Endothelial cell of umbilical vein (primary cell): ENCODE data around the gene GFPT2. TPM values are rescaled to one million over a fixed set of nuclear protein-coding genes. Genes with fewer than 3 reads are reported as not detected.

Source experiments
- BruUV-seq: library from RNA; stranded (reverse); fragments of 400-500 nt; replicated peaks from 2 replicates; lab custom pipeline; 2021; lab: Mats Ljungman, UMichigan
- CTCF ChIA-PET: fragments of 300-600, 350-600 bp; sonication (Branson Sonifier 250); formaldehyde crosslinking; loops from one replicate; lab custom pipeline; 2021; ENCODE audit warnings: antibody characterized with exemption, inconsistent platforms; lab: Charles Lee
- POLR2A ChIA-PET: fragments of 300-600, 350-600 bp; sonication (Branson Sonifier 250); formaldehyde crosslinking; loops from one replicate; lab custom pipeline; 2021; ENCODE audit warnings: antibody characterized with exemption, inconsistent platforms; lab: Charles Lee
- DNase-seq: peaks from one replicate; pipeline ENCODE4 v3.0.0-alpha.2; 2011; ENCODE audit warnings: low read depth, low spot score
- FAIRE-seq: peaks from 2 replicates; lab custom pipeline; 2011; peaks lifted over from hg19 to GRCh38; lab: Jason Lieb, UNC
- H2AFZ ChIP-seq: 2 replicates; pipeline ENCODE4 v1.6.0; 2012; ENCODE audit warnings: low read depth, low read length, control low read depth, inconsistent platforms
- H3K27ac ChIP-seq: 2 replicates; pipeline ENCODE4 v1.5.1; 2011; ENCODE audit warnings: low read depth, mild to moderate bottlenecking, control low read depth, low read length, moderate library complexity; ENCODE audit not compliant: insufficient read depth
- H3K27me3 ChIP-seq, 2 experiments: 2 replicates each; pipeline versions ENCODE4 v1.6.0 to v1.6.1; 2011; ENCODE audit warnings: low read length in 2 of 2, mixed read lengths in 1 of 2; ENCODE audit not compliant: control insufficient read depth in 2 of 2, insufficient read depth in 2 of 2
- H3K36me3 ChIP-seq, 2 experiments: 2 replicates in 1 of 2; 3 replicates in 1 of 2; pipeline ENCODE4 v1.5.1; 2011; ENCODE audit warnings: low read length in 2 of 2, mild to moderate bottlenecking in 1 of 2, moderate library complexity in 1 of 2; ENCODE audit not compliant: control insufficient read depth in 2 of 2, insufficient read depth in 2 of 2; ENCODE audit errors: extremely low read depth in 1 of 2
- H3K4me1 ChIP-seq: 3 replicates; pipeline ENCODE4 v1.5.1; 2011; ENCODE audit warnings: mild to moderate bottlenecking, low read length; ENCODE audit not compliant: control insufficient read depth, insufficient read depth; ENCODE audit errors: extremely low read depth
- H3K4me2 ChIP-seq: 2 replicates; pipeline ENCODE4 v1.6.1; 2011; ENCODE audit warnings: low read length, control low read depth, mixed read lengths; ENCODE audit not compliant: insufficient read depth
- H3K4me3 ChIP-seq, 3 experiments: fragments of 200-600 bp in 1 of 3; sonication (generic), shearing (Covaris generic) in 1 of 3; replicated peaks in 1 of 3; 2 replicates each; pipeline ENCODE4 v1.5.1; 2011 to 2016; ENCODE audit warnings: control low read depth in 3 of 3, low read length in 3 of 3, mild to moderate bottlenecking in 2 of 3, inconsistent platforms in 1 of 3, low read depth in 1 of 3, moderate library complexity in 1 of 3; ENCODE audit not compliant: insufficient read depth in 1 of 3
- H3K79me2 ChIP-seq: 2 replicates; pipeline ENCODE4 v1.6.0; 2012; ENCODE audit warnings: low read length, inconsistent platforms; ENCODE audit not compliant: control insufficient read depth, insufficient read depth
- H3K9ac ChIP-seq: replicated peaks from 2 replicates; pipeline ENCODE3; 2011; ENCODE audit warnings: low read length, control low read depth; ENCODE audit not compliant: insufficient read depth; ENCODE audit errors: extremely low read depth
- H3K9me1 ChIP-seq: replicated peaks from 3 replicates; pipeline ENCODE4 v1.6.0; 2011; ENCODE audit warnings: mild to moderate bottlenecking, low read length; ENCODE audit not compliant: control insufficient read depth, insufficient read depth; ENCODE audit errors: extremely low read depth
- H3K9me3 ChIP-seq: replicated peaks from 2 replicates; pipeline ENCODE4 v1.5.1; 2012; ENCODE audit warnings: low read length, inconsistent platforms; ENCODE audit not compliant: control insufficient read depth, insufficient read depth
- H4K20me1 ChIP-seq: replicated peaks from 2 replicates; pipeline ENCODE3; 2011; ENCODE audit warnings: mild to moderate bottlenecking, low read length; ENCODE audit not compliant: control insufficient read depth, insufficient read depth; ENCODE audit errors: extremely low read depth
- CTCF ChIP-seq, 2 donors: IDR thresholded peaks; 1 replicate in 1 of 2; 2 replicates in 1 of 2; pipeline ENCODE4 v1.5.1; 2011; ENCODE audit warnings: low read length in 2 of 2, mild to moderate bottlenecking in 2 of 2, moderate library complexity in 2 of 2, control low read depth in 1 of 2, inconsistent platforms in 1 of 2, low read depth in 1 of 2; ENCODE audit not compliant: insufficient read depth in 1 of 2; ENCODE audit errors: extremely low read depth in 1 of 2
- EZH2 ChIP-seq: IDR thresholded peaks from 2 replicates; pipeline ENCODE4 v1.6.1; 2012; ENCODE audit warnings: borderline replicate concordance, low read depth, mild to moderate bottlenecking, moderate library complexity, low read length, inconsistent platforms; ENCODE audit not compliant: severe bottlenecking
- FOS ChIP-seq: IDR thresholded peaks from 2 replicates; pipeline ENCODE4 v1.6.1; 2011; ENCODE audit warnings: mild to moderate bottlenecking, low read length, moderate library complexity, borderline replicate concordance; ENCODE audit not compliant: insufficient read depth
- GATA2 ChIP-seq: IDR thresholded peaks from 2 replicates; pipeline ENCODE4 v1.7.0; 2011; ENCODE audit warnings: low read depth, mild to moderate bottlenecking, moderate library complexity, mixed read lengths, low read length; ENCODE audit not compliant: insufficient read length, insufficient read depth
- JUN ChIP-seq: IDR thresholded peaks from 2 replicates; pipeline ENCODE4 v1.6.1; 2011; ENCODE audit warnings: borderline replicate concordance, low read depth; ENCODE audit not compliant: insufficient read length, insufficient read depth
- MAX ChIP-seq: IDR thresholded peaks from 2 replicates; pipeline ENCODE4 v1.6.1; 2011; ENCODE audit not compliant: insufficient read depth, insufficient read length
- MYC ChIP-seq: IDR thresholded peaks from one replicate; pipeline ENCODE4 v1.6.1; 2011; ENCODE audit warnings: mild to moderate bottlenecking, low read depth, low read length
- POLR2A ChIP-seq: IDR thresholded peaks from 2 replicates; pipeline ENCODE4 v1.6.1; 2012; ENCODE audit warnings: low read depth, mild to moderate bottlenecking, control low read depth, low read length
- POLR2AphosphoS5 ChIP-seq: IDR thresholded peaks from 2 replicates; pipeline ENCODE4 v1.6.1; 2012; ENCODE audit warnings: low read depth, mild to moderate bottlenecking, control low read depth, low read length, moderate library complexity; ENCODE audit not compliant: insufficient read depth
- dilution Hi-C: fragments of 300-500 bp; cut with MboI; formaldehyde crosslinking; loops from one replicate; pipeline ENCODE4 v1.15.0; 2019; ENCODE audit warnings: low sequenced_read_pairs; ENCODE audit not compliant: extremely low pct_ligation_motif_present
- intact Hi-C: fragments of 100-400 bp; cut with micrococcal nuclease; formaldehyde crosslinking; loops from one replicate; pipeline ENCODE4 v1.10.0; 2022
- polyA plus RNA-seq, 4 experiments: library from polyadenylated mRNA; depleted of rRNA in 3 of 4; stranded (reverse) in 3 of 4; unstranded in 1 of 4; fragments of >200 nt; gene quantifications; 2 replicates each; pipeline versions ENCODE4 v1.2.1 to v1.2.3, GENCODE V29; 2011 to 2012; ENCODE audit warnings: missing spikeins in 1 of 4
- total RNA-seq: library from RNA; stranded (reverse); gene quantifications from 2 replicates; pipeline ENCODE4 v1.2.3, GENCODE V29; 2021

The GFPT2 gene
- total and polyA plus RNA-seq, 2 donors (not counting 3 experiments of a cell fraction or from before 2014, with no cell fraction given): 4.3 to 4.5 TPM

GRCh38 chr5:180358179-180358578 is 5.0 kb upstream of the GFPT2 start:
- H3K9me1 ChIP-seq: no peaks in the 10 kb centered on the region
- H3K36me3 ChIP-seq: no peaks in the 10 kb centered on the region
- no peak for DNase-seq
- no peak overlapping the region for H2AFZ ChIP-seq
- H3K79me2 ChIP-seq: no peaks in the 10 kb centered on the region
- H3K9ac ChIP-seq: no peak overlapping the region
- no TSS peak for BruUV-seq
- ChIA-PET CTCF (interaction anchor here (0.6 kb wide), 1 partner anchor 34 kb away, joined by 4 read pairs; no protein-coding TSS in a partner anchor), POLR2A (no interaction called here)
- H3K4me1 ChIP-seq: peaks cover 5% of the 10 kb centered on the region
- H3K4me3 ChIP-seq: no peak overlapping the region
- FAIRE-seq: no peak
- TF ChIP-seq FOS: no peak
- no peak for TF ChIP-seq EZH2
- no peak for TF ChIP-seq GATA2
- TF ChIP-seq JUN: no peak
- no peak for TF ChIP-seq MAX
- TF ChIP-seq MYC: no peak
- no peak for TF ChIP-seq POLR2A
- TF ChIP-seq POLR2AphosphoS5: no peak
- no peak for TF ChIP-seq CTCF (IDR thresholded peaks at IDR 0.05; ENCODE audit: extremely low read depth in 1 of 2, insufficient read depth in 1 of 2, low read depth in 1 of 2, low read length in 2 of 2)
- H3K27ac ChIP-seq: no peak overlapping the region
- no peak overlapping the region for H3K4me2 ChIP-seq
- H3K9me3 ChIP-seq: no peaks in the 10 kb centered on the region
- no peaks in the 10 kb centered on the region for H4K20me1 ChIP-seq
- dilution Hi-C loops (no loop called here), intact Hi-C loops (no loop called here)
- peaks cover 0 to 8% of the 10 kb centered on the region in 2 experiments for H3K27me3 ChIP-seq
